Measurements from ENCODE around the gene CCL22.

DNA sequence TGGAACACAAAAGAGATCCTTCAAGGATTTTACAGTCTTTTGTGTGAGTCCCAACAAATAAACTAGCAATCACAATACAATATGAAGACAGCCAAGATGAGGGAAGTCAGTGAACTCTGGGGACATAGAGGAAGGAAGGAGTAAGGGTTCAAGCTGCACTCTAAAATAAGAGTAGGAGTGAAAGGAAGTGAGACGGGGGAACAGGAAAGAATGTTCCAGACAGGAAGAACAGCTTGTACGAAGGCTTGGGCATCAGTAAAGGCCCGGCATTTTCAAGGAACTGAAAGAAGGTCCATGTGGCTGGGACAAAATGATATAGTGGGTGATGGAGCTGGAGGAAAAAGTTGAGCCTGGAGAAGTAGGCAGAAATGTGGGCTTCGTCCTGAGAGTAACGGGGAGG, 50.5 kb downstream of the CCL22 start:
- TF ChIP-seq, protein P1, sequence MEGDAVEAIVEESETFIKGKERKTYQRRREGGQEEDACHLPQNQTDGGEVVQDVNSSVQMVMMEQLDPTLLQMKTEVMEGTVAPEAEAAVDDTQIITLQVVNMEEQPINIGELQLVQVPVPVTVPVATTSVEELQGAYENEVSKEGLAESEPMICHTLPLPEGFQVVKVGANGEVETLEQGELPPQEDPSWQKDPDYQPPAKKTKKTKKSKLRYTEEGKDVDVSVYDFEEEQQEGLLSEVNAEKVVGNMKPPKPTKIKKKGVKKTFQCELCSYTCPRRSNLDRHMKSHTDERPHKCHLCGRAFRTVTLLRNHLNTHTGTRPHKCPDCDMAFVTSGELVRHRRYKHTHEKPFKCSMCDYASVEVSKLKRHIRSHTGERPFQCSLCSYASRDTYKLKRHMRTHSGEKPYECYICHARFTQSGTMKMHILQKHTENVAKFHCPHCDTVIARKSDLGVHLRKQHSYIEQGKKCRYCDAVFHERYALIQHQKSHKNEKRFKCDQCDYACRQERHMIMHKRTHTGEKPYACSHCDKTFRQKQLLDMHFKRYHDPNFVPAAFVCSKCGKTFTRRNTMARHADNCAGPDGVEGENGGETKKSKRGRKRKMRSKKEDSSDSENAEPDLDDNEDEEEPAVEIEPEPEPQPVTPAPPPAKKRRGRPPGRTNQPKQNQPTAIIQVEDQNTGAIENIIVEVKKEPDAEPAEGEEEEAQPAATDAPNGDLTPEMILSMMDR (conservative IDR thresholded peaks at IDR 0.05; ENCODE audit: low read depth, low read length): no peak
- TF ChIP-seq EZH2 (IDR thresholded peaks at IDR 0.05; ENCODE audit: borderline replicate concordance, low read depth, low read length, poor library complexity, severe bottlenecking): no peak
